ENCODE measurements around the gene MPIG6B. TPM values are rescaled to one million over a fixed set of nuclear protein-coding genes. Genes with fewer than 3 reads are reported as not detected.
A peak's percentile ranks its signal among the peaks of the same experiment; 100 is the strongest.

Gene MPIG6B
- total RNA-seq, 1 experiment from 2014 or later: not detected

DNA sequence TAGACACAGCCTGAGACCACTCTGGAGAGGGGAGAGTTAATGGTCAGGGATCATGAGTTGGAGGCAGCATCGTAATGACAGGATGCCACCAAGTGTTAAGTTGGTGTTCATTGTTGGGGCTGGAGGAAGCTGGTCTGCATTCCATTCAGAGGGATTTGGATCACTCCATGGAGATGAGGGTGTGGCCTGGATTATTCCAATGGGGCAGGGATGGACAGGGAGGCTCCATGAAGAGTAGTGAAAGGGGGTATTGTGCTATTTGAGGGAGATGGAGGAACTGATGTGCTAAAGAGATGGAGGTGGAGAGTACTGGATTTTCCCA lies 40.4 kb downstream of the MPIG6B start:
- no TSS peak for BruUV-seq (replicated peaks)
- Mint-ChIP-seq H3K27me3 (ENCODE audit: insufficient read depth, unreplicated experiment) (no peaks in the 10 kb centered on the region), H3K4me3 (ENCODE audit: unreplicated experiment) (no peak overlapping the region), H3K27ac (ENCODE audit: low read depth, unreplicated experiment) (no peak overlapping the region), H3K4me1 (ENCODE audit: insufficient read depth, unreplicated experiment) (no peaks in the 10 kb centered on the region), H3K9me3 (ENCODE audit: unreplicated experiment) (no peaks in the 10 kb centered on the region), H3K36me3 (ENCODE audit: insufficient read depth, unreplicated experiment) (no peaks in the 10 kb centered on the region)
- POLR2A ChIA-PET: interaction anchor here (1.1 kb wide), 1 partner anchor 11 kb away, joined by 3 read pairs; no protein-coding TSS in a partner anchor
- CTCF ChIA-PET: interaction anchor here (0.7 to 1.2 kb wide), 3 partner anchors 27 to 987 kb away, joined by 3 to 4 read pairs (median 3); no protein-coding TSS in a partner anchor
- peak; percentile 26 for DNase-seq (ENCODE audit: unreplicated experiment)
- intact Hi-C loops (cut with micrococcal nuclease): no loop called here
- no peak for TF ChIP-seq CTCF (IDR thresholded peaks at IDR 0.05; ENCODE audit: unreplicated experiment)

- no peaks in the 10 kb centered on the region for H3K4me1 Mint-ChIP-seq (ENCODE audit: insufficient read depth, unreplicated experiment)
- BruUV-seq (replicated peaks): no TSS peak
- ChIA-PET CTCF (no interaction called here), POLR2A (interaction anchor here (1.1 kb wide), 1 partner anchor 11 kb away, joined by 3 read pairs; no protein-coding TSS in a partner anchor)
- no peaks in the 10 kb centered on the region for H3K36me3 Mint-ChIP-seq (ENCODE audit: insufficient read depth, unreplicated experiment)
- no peak for TF ChIP-seq CTCF (IDR thresholded peaks at IDR 0.05; ENCODE audit: unreplicated experiment)
- intact Hi-C loops (cut with micrococcal nuclease): no loop called here
- DNase-seq (ENCODE audit: unreplicated experiment): no peak
- no peak overlapping the region for H3K27ac Mint-ChIP-seq (ENCODE audit: low read depth, unreplicated experiment)
- no peaks in the 10 kb centered on the region for H3K27me3 Mint-ChIP-seq (ENCODE audit: insufficient read depth, unreplicated experiment)
- H3K9me3 Mint-ChIP-seq (ENCODE audit: unreplicated experiment): no peaks in the 10 kb centered on the region
- no peak overlapping the region for H3K4me3 Mint-ChIP-seq (ENCODE audit: unreplicated experiment)
Observed at GRCh38 chr6:31764198-31764597, 41.0 kb downstream of the MPIG6B start.

- POLR2A ChIA-PET: interaction anchor here (0.8 kb wide), 1 partner anchor 13 kb away, joined by 3 read pairs; no protein-coding TSS in a partner anchor
Observed at GRCh38 chr6:31765559-31765909, 42.4 kb downstream of the MPIG6B start.

More at GRCh38 chr6:31765559-31765909, 42.4 kb downstream of the MPIG6B start:
- intact Hi-C loops (cut with micrococcal nuclease): no loop called here
- Mint-ChIP-seq H3K27ac (ENCODE audit: low read depth, unreplicated experiment) (no peak overlapping the region), H3K36me3 (ENCODE audit: insufficient read depth, unreplicated experiment) (no peaks in the 10 kb centered on the region), H3K9me3 (ENCODE audit: unreplicated experiment) (no peaks in the 10 kb centered on the region), H3K27me3 (ENCODE audit: insufficient read depth, unreplicated experiment) (no peaks in the 10 kb centered on the region), H3K4me3 (ENCODE audit: unreplicated experiment) (no peak overlapping the region), H3K4me1 (ENCODE audit: insufficient read depth, unreplicated experiment) (no peaks in the 10 kb centered on the region)
- no TSS peak for BruUV-seq (replicated peaks)
- no peak for TF ChIP-seq CTCF (IDR thresholded peaks at IDR 0.05; ENCODE audit: unreplicated experiment)
- DNase-seq (ENCODE audit: unreplicated experiment): no peak
- CTCF ChIA-PET: no interaction called here
